IMR-90 (cell line): ENCODE results near the gene MYOF. TPM values are rescaled to one million over a fixed set of nuclear protein-coding genes. Genes with fewer than 3 reads are reported as not detected.

Experiments used
- ATAC-seq: fragments of 200-7000 bp; cut with Tn5 transposase; 2 replicates; pipeline ENCODE4 v1.9.1; 2020; ENCODE audit warnings: low read depth, mild to moderate bottlenecking, moderate library complexity
- BruUV-seq: library from RNA; stranded (reverse); fragments of 400-500 nt; replicated peaks from 2 replicates; lab custom pipeline; 2021; lab: Mats Ljungman, UMichigan
- CTCF ChIA-PET: fragments of 300-600 bp; formaldehyde crosslinking; extraction: SDS; loops from one replicate; lab custom pipeline; 2021; ENCODE audit warnings: antibody characterized with exemption; lab: Yijun Ruan, JAX
- POLR2A ChIA-PET: fragments of 300-600 bp; sonication (Branson Sonifier 250); formaldehyde crosslinking; loops from one replicate; lab custom pipeline; 2022; ENCODE audit warnings: antibody characterized with exemption; ENCODE audit not compliant: unreplicated experiment; lab: Charles Lee
- DNase-seq: peaks from one replicate; pipeline ENCODE4 v3.0.0; 2013
- H2AFZ ChIP-seq: replicated peaks from 2 replicates; pipeline ENCODE3; 2013; ENCODE audit warnings: low read length, mild to moderate bottlenecking; ENCODE audit not compliant: poor library complexity
- H2AK5ac ChIP-seq: 2 replicates; pipeline ENCODE4 v1.6.1; 2013; ENCODE audit warnings: low read depth, low read length, inconsistent platforms
- H2AK9ac ChIP-seq: replicated peaks from 2 replicates; pipeline ENCODE3; 2013; ENCODE audit warnings: mild to moderate bottlenecking, low read depth, low read length, moderate library complexity; ENCODE audit not compliant: poor library complexity
- H2BK120ac ChIP-seq: 2 replicates; pipeline ENCODE4 v1.6.1; 2013; ENCODE audit warnings: low read depth, low read length, inconsistent platforms
- H2BK15ac ChIP-seq: 3 replicates; pipeline ENCODE4 v1.6.1; 2013; ENCODE audit warnings: low read depth, low read length, inconsistent platforms
- H2BK20ac ChIP-seq: 2 replicates; pipeline ENCODE4 v1.6.1; 2013; ENCODE audit warnings: low read depth, mild to moderate bottlenecking, inconsistent platforms, low read length, moderate library complexity
- H2BK5ac ChIP-seq: 2 replicates; pipeline ENCODE4 v1.6.1; 2013; ENCODE audit warnings: mild to moderate bottlenecking, low read depth, low read length, inconsistent platforms; ENCODE audit not compliant: poor library complexity, severe bottlenecking
- H3K14ac ChIP-seq: replicated peaks from 2 replicates; pipeline ENCODE4 v1.6.1; 2013; ENCODE audit warnings: low read depth, low read length, inconsistent platforms
- H3K18ac ChIP-seq: 2 replicates; pipeline ENCODE4 v1.6.1; 2013; ENCODE audit warnings: low read depth, low read length, control low read depth
- H3K23ac ChIP-seq: 2 replicates; pipeline ENCODE4 v1.6.1; 2013; ENCODE audit warnings: low read depth, low read length, inconsistent platforms
- H3K27ac ChIP-seq: 2 replicates; pipeline ENCODE4 v1.5.1; 2013; ENCODE audit warnings: mild to moderate bottlenecking, control low read depth, low read length; ENCODE audit not compliant: insufficient read depth
- H3K27me3 ChIP-seq: 2 replicates; pipeline ENCODE4 v1.6.1; 2013; ENCODE audit warnings: low read length; ENCODE audit not compliant: control insufficient read depth, insufficient read depth
- H3K36me3 ChIP-seq: 2 replicates; pipeline ENCODE4 v1.6.1; 2013; ENCODE audit warnings: low read length, mixed read lengths; ENCODE audit not compliant: control insufficient read depth, insufficient read depth
- H3K4ac ChIP-seq: 2 replicates; pipeline ENCODE4 v1.6.1; 2013; ENCODE audit warnings: low read depth, low read length, inconsistent platforms
- H3K4me1 ChIP-seq: 2 replicates; pipeline ENCODE4 v1.6.1; 2013; ENCODE audit warnings: low read length, mixed read lengths; ENCODE audit not compliant: control insufficient read depth, insufficient read depth
- H3K4me2 ChIP-seq: 2 replicates; pipeline ENCODE4 v1.6.1; 2013; ENCODE audit warnings: low read depth, mild to moderate bottlenecking, control low read depth, low read length, moderate library complexity
- H3K4me3 ChIP-seq: 2 replicates; pipeline ENCODE4 v1.5.1; 2013; ENCODE audit warnings: low read depth, mild to moderate bottlenecking, control low read depth, low read length, moderate library complexity; ENCODE audit not compliant: insufficient read depth
- H3K56ac ChIP-seq: 2 replicates; pipeline ENCODE4 v1.6.1; 2013; ENCODE audit warnings: low read length, inconsistent platforms; ENCODE audit not compliant: insufficient read depth; ENCODE audit errors: extremely low read depth
- H3K79me1 ChIP-seq, 2 experiments: 2 replicates each; pipeline ENCODE4 v1.6.1; 2013; ENCODE audit warnings: low read length in 2 of 2, inconsistent platforms in 1 of 2, low read depth in 1 of 2
- H3K9ac ChIP-seq: 2 replicates; pipeline ENCODE4 v1.6.1; 2013; ENCODE audit warnings: low read depth, low read length, control low read depth
- H3K9me1 ChIP-seq: 2 replicates; pipeline ENCODE4 v1.6.1; 2013; ENCODE audit warnings: low read length, inconsistent platforms; ENCODE audit not compliant: insufficient read depth
- H3K9me3 ChIP-seq: 2 replicates; pipeline ENCODE4 v1.6.1; 2013; ENCODE audit warnings: low read length; ENCODE audit not compliant: control insufficient read depth, insufficient read depth
- H4K20me1 ChIP-seq: 2 replicates; pipeline ENCODE4 v1.6.1; 2013; ENCODE audit warnings: low read length, inconsistent platforms; ENCODE audit not compliant: insufficient read depth
- H4K5ac ChIP-seq: 2 replicates; pipeline ENCODE4 v1.6.1; 2013; ENCODE audit warnings: mild to moderate bottlenecking, low read depth, low read length, control low read depth
- H4K8ac ChIP-seq, 2 experiments: 2 replicates each; pipeline ENCODE4 v1.6.1; 2013; ENCODE audit warnings: low read depth in 2 of 2, low read length in 2 of 2, control low read depth in 1 of 2, inconsistent platforms in 1 of 2
- H4K91ac ChIP-seq: 2 replicates; pipeline ENCODE4 v1.6.1; 2013; ENCODE audit warnings: low read depth, low read length, inconsistent platforms; ENCODE audit not compliant: insufficient read depth
- CHD1 ChIP-seq: IDR thresholded peaks from 2 replicates; pipeline ENCODE4 v1.6.1; 2012; ENCODE audit warnings: low read depth, low read length, improper control_type of control experiment
- FOS ChIP-seq: fragments of 150-350 bp; IDR thresholded peaks from 2 replicates; pipeline ENCODE4 v1.6.1; 2016; ENCODE audit warnings: low read depth, low read length
- NFE2L2 ChIP-seq: fragments of 150-350 bp; IDR thresholded peaks from 2 replicates; pipeline ENCODE4 v1.6.1; 2016; ENCODE audit warnings: low read depth, mild to moderate bottlenecking, low read length
- RCOR1 ChIP-seq: IDR thresholded peaks from 2 replicates; pipeline ENCODE4 v1.6.1; 2012; ENCODE audit warnings: mild to moderate bottlenecking, low read length, improper control_type of control experiment; ENCODE audit not compliant: insufficient replicate concordance
- RFX5 ChIP-seq: IDR thresholded peaks from 2 replicates; pipeline ENCODE4 v1.8.0; 2012; ENCODE audit warnings: low read depth, mild to moderate bottlenecking, low read length, moderate library complexity
- USF2 ChIP-seq: fragments of 150-350 bp; IDR thresholded peaks from 2 replicates; pipeline ENCODE4 v1.6.1; 2017; ENCODE audit warnings: mild to moderate bottlenecking, antibody characterized with exemption, low read length, low read depth
- WGBS, 2 experiments: methylation state at CpG; one replicate each; pipeline versions ENCODE4 v1.1.5 to v1.1.7; 2013; ENCODE audit warnings: missing lambda C conversion rate in 2 of 2; ENCODE audit not compliant: insufficient read length in 1 of 2; ENCODE audit errors: extremely low coverage in 2 of 2; 5-methylcytosine and 5-hydroxymethylcytosine counted together
- dilution Hi-C: fragments of 300-500 bp; cut with HindIII; formaldehyde crosslinking; loops from one replicate; pipeline ENCODE4 v1.14.3; 2018; ENCODE audit warnings: low sequenced_read_pairs; ENCODE audit not compliant: unreplicated experiment
- in situ Hi-C: fragments of 300-500 bp; cut with MboI; formaldehyde crosslinking; loops from 3 replicates; pipeline ENCODE4 v1.14.3; 2019; ENCODE audit warnings: low sequenced_read_pairs, inconsistent platforms, mixed read lengths
- intact Hi-C: fragments of 100-400 bp; cut with micrococcal nuclease; formaldehyde crosslinking; loops from 2 replicates; pipeline ENCODE4 v1.10.0; 2022
- polyA plus RNA-seq, 3 experiments: library from polyadenylated mRNA; depleted of rRNA; stranded (reverse); fragments of >200 nt; gene quantifications; 2 replicates each; pipeline ENCODE4 v1.2.3, GENCODE V29; 2012; ENCODE audit warnings: low replicate concordance in 1 of 3
- total RNA-seq: library from RNA; depleted of rRNA; stranded (reverse); fragments of >200 nt; gene quantifications from 2 replicates; pipeline ENCODE4 v1.2.3, GENCODE V29; 2012
- TF ChIP-seq, protein P1 (sequence below): fragments of 150-350 bp; IDR thresholded peaks from 2 replicates; pipeline ENCODE4 v1.6.1; 2016; ENCODE audit warnings: low read depth, mild to moderate bottlenecking, low read length, moderate library complexity, borderline replicate concordance

The MYOF gene
- total and polyA plus RNA-seq, 2 of the 4 experiments (the other 2 are of a cell fraction), result 221 to 281 TPM

- BruUV-seq, result no TSS peak
- H4K5ac ChIP-seq, result no peak overlapping the region
- no peak overlapping the region for H3K14ac ChIP-seq
- DNase-seq, result no peak
- ATAC-seq, result no peak
- no peak overlapping the region for H3K4me2 ChIP-seq
- intact Hi-C loops, result no loop called here
- no peak overlapping the region for H2BK20ac ChIP-seq
- H4K20me1 ChIP-seq, result no peaks in the 10 kb centered on the region
- no peak overlapping the region for H2AFZ ChIP-seq
- no peaks in the 10 kb centered on the region for H3K27me3 ChIP-seq
- no peak for TF ChIP-seq FOS
- TF ChIP-seq NFE2L2, result no peak
- no peak for TF ChIP-seq USF2
- TF ChIP-seq, protein P1, sequence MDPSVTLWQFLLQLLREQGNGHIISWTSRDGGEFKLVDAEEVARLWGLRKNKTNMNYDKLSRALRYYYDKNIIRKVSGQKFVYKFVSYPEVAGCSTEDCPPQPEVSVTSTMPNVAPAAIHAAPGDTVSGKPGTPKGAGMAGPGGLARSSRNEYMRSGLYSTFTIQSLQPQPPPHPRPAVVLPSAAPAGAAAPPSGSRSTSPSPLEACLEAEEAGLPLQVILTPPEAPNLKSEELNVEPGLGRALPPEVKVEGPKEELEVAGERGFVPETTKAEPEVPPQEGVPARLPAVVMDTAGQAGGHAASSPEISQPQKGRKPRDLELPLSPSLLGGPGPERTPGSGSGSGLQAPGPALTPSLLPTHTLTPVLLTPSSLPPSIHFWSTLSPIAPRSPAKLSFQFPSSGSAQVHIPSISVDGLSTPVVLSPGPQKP, result no peak
- TF ChIP-seq RFX5, result no peak
- TF ChIP-seq CHD1, result no peak
- no peak for TF ChIP-seq RCOR1
- no peak overlapping the region for H3K4ac ChIP-seq
- H3K9ac ChIP-seq, result no peak overlapping the region
- H3K23ac ChIP-seq, result no peak overlapping the region; the same call in 1 of the 2 replicates
- peaks cover 7% of the 10 kb centered on the region; the same call in 1 of the 2 replicates for H3K36me3 ChIP-seq
- H2AK9ac ChIP-seq, result no peak overlapping the region
- no peak overlapping the region for H4K8ac ChIP-seq
- H2BK5ac ChIP-seq, result no peak overlapping the region
- peaks cover 3% of the 10 kb centered on the region; the same call in 1 of the 2 replicates for H3K9me1 ChIP-seq
- no peak overlapping the region for H3K4me3 ChIP-seq
- H2BK15ac ChIP-seq, result no peak overlapping the region
- ChIA-PET POLR2A (no interaction called here), CTCF (no interaction called here)
- WGBS, 2 experiments, result 57% methylated on average over 1 of the region's 8 CpGs; no CpG with 5 or more reads in 1 of the 2 experiments
- no peak overlapping the region for H3K27ac ChIP-seq
- no peak overlapping the region for H3K56ac ChIP-seq
- no peak overlapping the region for H2AK5ac ChIP-seq
- peaks cover 5% of the 10 kb centered on the region for H3K4me1 ChIP-seq
- in situ Hi-C loops, result loop anchor here (10.0 to 25.0 kb wide), 2 partner anchors 431 to 628 kb away; no protein-coding TSS in a partner anchor
- no peak overlapping the region for H4K91ac ChIP-seq
- dilution Hi-C loops, result no loop called here
- no peaks in the 10 kb centered on the region for H3K9me3 ChIP-seq
- peaks cover 0 to 8% of the 10 kb centered on the region in 2 experiments; a peak in 2 of 4 replicates for H3K79me1 ChIP-seq
- no peak overlapping the region for H2BK120ac ChIP-seq
- H3K18ac ChIP-seq, result no peak overlapping the region
These were observed 33.2 kb upstream of the MYOF start for GRCh38 chr10:93515071-93516005.
